Measurements from ENCODE around the gene ENG. TPM values are rescaled to one million over a fixed set of nuclear protein-coding genes. Genes with fewer than 3 reads are reported as not detected.
A peak's percentile ranks its signal among the peaks of the same experiment; 100 is the strongest.

ENG gene
- total RNA-seq, 1 donor from 2014 or later: 675 TPM

GRCh38 chr9:127835991-127836516 lies 18.4 kb downstream of the ENG start:
- H3K36me3 ChIP-seq: peaks cover 11 to 17% of the 10 kb centered on the region in 2 donors
- peak in 1 of 2 donors; percentile 86 for DNase-seq (ENCODE audit: low spot score in 2 of 2)
- no peaks in the 10 kb centered on the region for H3K9me3 ChIP-seq
- H3K4me3 ChIP-seq: peak overlapping the region in 1 of 2 donors; percentile 42
- intact Hi-C loops (cut with DNase I): no loop called here
- no peak for TF ChIP-seq CTCF (IDR thresholded peaks at IDR 0.05)
- H3K27ac ChIP-seq: peak overlapping the region; percentile 95 to 97
- no peaks in the 10 kb centered on the region for H3K27me3 ChIP-seq
- H3K4me1 ChIP-seq: peaks cover 50 to 88% of the 10 kb centered on the region in 2 donors

GRCh38 chr9:127833555-127833954 lies 20.9 kb downstream of the ENG start:
- Histone ChIP-seq H3K4me1 (peaks cover 49 to 87% of the 10 kb centered on the region in 2 donors), H3K27ac (peak overlapping the region; percentile 95 to 97), H3K4me3 (no peak overlapping the region), H3K9me3 (no peaks in the 10 kb centered on the region), H3K36me3 (peaks cover 0 to 7% of the 10 kb centered on the region in 2 donors), H3K27me3 (no peaks in the 10 kb centered on the region)
- intact Hi-C loops (cut with DNase I): loop anchor here (2.0 kb wide), 1 partner anchor 31 kb away; the partner anchor contains the start of gene FPGS
- no peak for TF ChIP-seq CTCF (IDR thresholded peaks at IDR 0.05)
- DNase-seq (ENCODE audit: low spot score in 2 of 2): no peak

- Histone ChIP-seq H3K4me1 (peaks cover 41 to 88% of the 10 kb centered on the region in 2 donors), H3K9me3 (no peaks in the 10 kb centered on the region), H3K4me3 (peak overlapping the region in 1 of 2 donors; percentile 20), H3K27me3 (no peaks in the 10 kb centered on the region), H3K36me3 (peaks cover 4 to 9% of the 10 kb centered on the region in 2 donors), H3K27ac (peak overlapping the region; percentile 95 to 97)
- TF ChIP-seq CTCF (IDR thresholded peaks at IDR 0.05): no peak
- peak in 1 of 2 donors; percentile 84 for DNase-seq (ENCODE audit: low spot score in 2 of 2)
- intact Hi-C loops (cut with DNase I): loop anchor here (2.0 kb wide), 1 partner anchor 29 kb away; the partner anchor contains the start of gene FPGS
Measured at GRCh38 chr9:127832248-127832647, 22.2 kb downstream of the ENG start.

- intact Hi-C loops (cut with DNase I): loop anchor here (2.0 to 5.0 kb wide), 2 partner anchors 33 to 41 kb away; no protein-coding TSS in a partner anchor
- Histone ChIP-seq H3K4me3 (no peak overlapping the region), H3K36me3 (peaks cover 31 to 37% of the 10 kb centered on the region in 2 donors), H3K27ac (peak overlapping the region; percentile 89 to 95), H3K4me1 (peaks cover 20 to 65% of the 10 kb centered on the region in 2 donors), H3K9me3 (no peaks in the 10 kb centered on the region), H3K27me3 (no peaks in the 10 kb centered on the region)
- DNase-seq (ENCODE audit: low spot score in 2 of 2): no peak
- no peak for TF ChIP-seq CTCF (IDR thresholded peaks at IDR 0.05)
Measured at GRCh38 chr9:127829205-127829906, 25.1 kb downstream of the ENG start.

- Histone ChIP-seq H3K9me3 (no peaks in the 10 kb centered on the region), H3K27ac (peak overlapping the region; percentile 89 to 95), H3K4me3 (peak overlapping the region; percentile 34 to 48), H3K27me3 (no peaks in the 10 kb centered on the region), H3K36me3 (peaks cover 38 to 47% of the 10 kb centered on the region in 2 donors), H3K4me1 (peaks cover 20 to 59% of the 10 kb centered on the region in 2 donors)
- no peak for TF ChIP-seq CTCF (IDR thresholded peaks at IDR 0.05)
- intact Hi-C loops (cut with DNase I): loop anchor here (2.0 to 5.0 kb wide), 2 partner anchors 34 to 42 kb away; no protein-coding TSS in a partner anchor
- DNase-seq (ENCODE audit: low spot score in 2 of 2): peak; percentile 67 to 93
Measured at GRCh38 chr9:127828262-127829031, 26.0 kb downstream of the ENG start.
